Tibial nerve (tissue), 4 donors: ENCODE measurements around the gene PLA2G2D.

Source experiments
- EP300 ChIP-seq, 2 donors: sonication (generic); formaldehyde crosslinking; IDR thresholded peaks; one replicate each; pipeline ENCODE4 v1.6.1; 2017; ENCODE audit warnings: antibody characterized with exemption in 2 of 2, mild to moderate bottlenecking in 1 of 2
- POLR2A ChIP-seq, 2 donors: fragments of 450-650 bp; IDR thresholded peaks; one replicate each; pipeline ENCODE4 v1.6.1; 2017; ENCODE audit warnings: antibody characterized with exemption in 2 of 2, mild to moderate bottlenecking in 2 of 2, moderate library complexity in 2 of 2
- TF ChIP-seq, protein P1 (sequence below), 5 experiments: fragments of 200-600 bp in 3 of 5; fragments of 450-650 bp in 2 of 5; sonication (generic) in 3 of 5; IDR thresholded peaks; one replicate each; pipeline ENCODE4 v1.5.1; 2016 to 2019; ENCODE audit warnings: antibody characterized with exemption in 5 of 5, mild to moderate bottlenecking in 3 of 5, moderate library complexity in 2 of 5

DNA sequence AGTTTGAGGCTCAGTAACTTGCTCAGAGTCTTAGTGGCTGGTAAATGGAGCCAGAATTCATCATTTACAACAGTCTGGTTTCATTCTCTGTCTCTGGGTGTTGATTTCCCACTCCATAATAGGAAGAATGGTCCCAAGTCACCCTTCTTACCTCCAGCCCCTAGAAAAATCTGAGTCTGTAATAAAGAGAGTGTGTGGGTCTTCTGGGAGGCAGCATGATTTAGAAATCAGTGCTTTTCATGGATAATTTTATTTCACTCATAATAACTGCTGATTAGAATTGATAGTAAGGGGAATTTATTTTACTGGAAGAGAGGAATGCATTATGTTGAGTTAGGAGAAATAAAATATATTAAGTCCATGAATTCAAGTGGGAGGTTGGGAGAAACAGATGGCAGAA is 2.1 kb downstream of the PLA2G2D start:
- TF ChIP-seq, protein P1, sequence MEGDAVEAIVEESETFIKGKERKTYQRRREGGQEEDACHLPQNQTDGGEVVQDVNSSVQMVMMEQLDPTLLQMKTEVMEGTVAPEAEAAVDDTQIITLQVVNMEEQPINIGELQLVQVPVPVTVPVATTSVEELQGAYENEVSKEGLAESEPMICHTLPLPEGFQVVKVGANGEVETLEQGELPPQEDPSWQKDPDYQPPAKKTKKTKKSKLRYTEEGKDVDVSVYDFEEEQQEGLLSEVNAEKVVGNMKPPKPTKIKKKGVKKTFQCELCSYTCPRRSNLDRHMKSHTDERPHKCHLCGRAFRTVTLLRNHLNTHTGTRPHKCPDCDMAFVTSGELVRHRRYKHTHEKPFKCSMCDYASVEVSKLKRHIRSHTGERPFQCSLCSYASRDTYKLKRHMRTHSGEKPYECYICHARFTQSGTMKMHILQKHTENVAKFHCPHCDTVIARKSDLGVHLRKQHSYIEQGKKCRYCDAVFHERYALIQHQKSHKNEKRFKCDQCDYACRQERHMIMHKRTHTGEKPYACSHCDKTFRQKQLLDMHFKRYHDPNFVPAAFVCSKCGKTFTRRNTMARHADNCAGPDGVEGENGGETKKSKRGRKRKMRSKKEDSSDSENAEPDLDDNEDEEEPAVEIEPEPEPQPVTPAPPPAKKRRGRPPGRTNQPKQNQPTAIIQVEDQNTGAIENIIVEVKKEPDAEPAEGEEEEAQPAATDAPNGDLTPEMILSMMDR (IDR thresholded peaks at IDR 0.05): no peak
- TF ChIP-seq EP300 (IDR thresholded peaks at IDR 0.05) (no peak), POLR2A (IDR thresholded peaks at IDR 0.05) (no peak)
